CD1c-positive myeloid dendritic cell (primary cell): Measurements from ENCODE around the gene ITGB2.

Source experiments
- DNase-seq: peaks from one replicate; pipeline ENCODE4 v3.0.0-alpha.2; 2016; ENCODE audit errors: extremely low spot score

The ITGB2 gene

GRCh38 chr21:44867999-44868700 is 52.5 kb downstream of the ITGB2 start:
- peak; percentile 42 for DNase-seq

GRCh38 chr21:44867464-44867863 is 53.2 kb downstream of the ITGB2 start:
- no peak for DNase-seq

- DNase-seq, result no peak
Observed at GRCh38 chr21:44866780-44867179, 53.9 kb downstream of the ITGB2 start.

DNA sequence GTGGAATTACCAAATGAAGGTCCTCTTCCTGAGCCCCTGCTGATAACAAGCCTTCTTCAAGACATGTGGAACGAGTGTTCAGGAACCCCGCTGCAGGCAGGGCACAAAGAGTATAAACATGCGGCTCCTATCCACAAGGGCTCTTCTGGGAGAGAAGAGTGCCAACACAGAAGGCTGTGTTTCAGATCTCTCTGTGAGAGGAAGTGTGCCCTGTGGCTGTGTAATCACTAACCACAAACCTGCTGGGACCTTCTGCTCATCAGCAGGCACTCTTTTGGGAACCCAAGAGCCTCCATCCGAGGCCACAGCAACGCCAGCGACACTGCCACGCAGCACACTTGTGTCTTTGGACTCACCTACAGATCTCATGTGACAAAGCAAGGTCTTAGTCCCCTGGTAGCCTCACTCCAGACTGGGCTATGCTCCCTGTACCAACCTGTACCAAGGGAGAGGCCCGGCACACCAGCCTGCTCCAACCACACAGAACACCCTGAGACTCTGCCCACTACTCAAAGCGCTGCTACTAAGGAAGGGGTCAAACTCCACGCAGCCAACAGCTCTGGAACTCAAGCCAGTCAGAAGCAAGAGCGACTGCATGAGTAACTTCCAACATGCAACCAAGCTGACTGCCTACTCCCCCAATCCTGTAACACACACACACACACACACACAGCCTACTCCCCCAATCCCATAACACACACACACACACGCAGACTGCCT is 55.0 kb downstream of the ITGB2 start:
- DNase-seq, result peak; percentile 73

- no peak for DNase-seq
Observed at GRCh38 chr21:44862869-44863685, 57.6 kb downstream of the ITGB2 start.

- DNase-seq, result no peak
Observed at GRCh38 chr21:44858791-44859190, 61.9 kb downstream of the ITGB2 start.

DNA sequence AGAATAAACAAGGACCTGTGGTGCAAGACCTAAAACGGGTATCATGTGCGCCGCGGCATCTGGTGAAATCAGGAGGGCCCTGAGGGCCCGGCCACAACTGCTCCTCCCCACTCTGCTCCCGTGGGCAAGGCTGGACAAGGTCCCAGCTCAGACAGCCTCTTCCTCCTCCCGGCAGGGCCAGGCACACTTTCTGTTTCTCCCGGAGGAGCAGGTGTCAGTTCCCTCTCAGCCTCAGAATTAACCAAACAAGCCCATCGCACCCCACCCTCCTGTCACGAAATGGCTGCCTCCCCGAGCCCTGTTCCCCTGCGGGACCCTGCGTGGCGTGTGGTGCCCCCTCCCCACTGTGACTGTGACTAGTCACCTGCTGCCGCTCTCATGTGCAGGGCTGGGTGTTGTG is 62.4 kb downstream of the ITGB2 start:
- DNase-seq, result no peak

- no peak for DNase-seq
Observed at GRCh38 chr21:44857127-44857892, 63.4 kb downstream of the ITGB2 start.

- DNase-seq, result no peak
Observed at GRCh38 chr21:44856131-44856530, 64.6 kb downstream of the ITGB2 start.

- no peak for DNase-seq
Observed at GRCh38 chr21:44855572-44855971, 65.1 kb downstream of the ITGB2 start.

DNA sequence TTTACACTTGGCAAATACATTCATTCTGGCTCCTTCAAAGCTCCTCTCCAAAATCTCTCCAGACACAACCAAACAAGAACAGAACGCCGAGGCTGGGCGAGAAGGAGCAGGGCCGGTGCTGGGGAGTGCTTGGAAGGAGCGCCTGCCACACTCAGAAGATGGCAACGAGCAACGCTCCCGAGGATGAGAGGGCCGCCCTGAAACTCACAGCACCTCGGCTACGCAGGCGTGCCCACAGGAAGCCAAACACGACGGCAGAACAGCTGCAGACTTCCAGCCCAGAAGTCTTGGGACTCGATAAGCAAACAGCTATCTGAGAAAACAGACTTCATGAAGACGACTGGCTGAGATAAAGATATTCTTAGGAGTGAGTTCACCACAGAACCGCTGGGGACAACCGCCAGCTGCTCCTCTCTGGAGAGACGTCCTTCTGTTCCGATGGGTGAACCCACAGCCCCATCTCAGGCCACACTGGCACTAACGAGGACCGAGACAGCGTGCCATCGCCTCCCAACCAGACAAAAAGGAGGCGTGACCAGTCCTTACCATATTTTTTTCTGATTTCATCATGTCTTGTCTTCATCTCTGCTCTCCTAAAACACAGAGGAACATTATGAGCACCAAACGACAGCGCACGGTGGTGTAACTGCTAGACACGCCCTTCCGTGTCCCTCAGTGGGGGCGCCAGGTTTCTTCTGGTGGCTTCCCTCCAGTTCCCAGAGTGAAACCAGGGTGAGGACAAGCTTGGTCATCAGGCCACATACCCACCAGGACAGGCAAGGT is 65.8 kb downstream of the ITGB2 start:
- DNase-seq, result no peak

DNA sequence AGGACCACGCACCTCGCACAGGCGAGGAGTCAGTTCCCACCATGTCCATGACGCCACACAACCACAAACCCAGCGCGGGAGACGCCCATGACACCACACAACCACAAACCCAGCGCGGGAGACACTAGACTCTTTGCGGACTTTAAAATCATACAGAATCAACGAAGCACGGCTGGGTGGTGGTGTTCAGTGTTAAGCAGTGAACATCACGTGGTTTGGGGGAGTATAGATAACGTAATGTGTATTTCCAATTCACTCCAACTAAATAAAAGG is 66.4 kb downstream of the ITGB2 start:
- no peak for DNase-seq

GRCh38 chr21:44853601-44854390 is 66.9 kb downstream of the ITGB2 start:
- no peak for DNase-seq

DNA sequence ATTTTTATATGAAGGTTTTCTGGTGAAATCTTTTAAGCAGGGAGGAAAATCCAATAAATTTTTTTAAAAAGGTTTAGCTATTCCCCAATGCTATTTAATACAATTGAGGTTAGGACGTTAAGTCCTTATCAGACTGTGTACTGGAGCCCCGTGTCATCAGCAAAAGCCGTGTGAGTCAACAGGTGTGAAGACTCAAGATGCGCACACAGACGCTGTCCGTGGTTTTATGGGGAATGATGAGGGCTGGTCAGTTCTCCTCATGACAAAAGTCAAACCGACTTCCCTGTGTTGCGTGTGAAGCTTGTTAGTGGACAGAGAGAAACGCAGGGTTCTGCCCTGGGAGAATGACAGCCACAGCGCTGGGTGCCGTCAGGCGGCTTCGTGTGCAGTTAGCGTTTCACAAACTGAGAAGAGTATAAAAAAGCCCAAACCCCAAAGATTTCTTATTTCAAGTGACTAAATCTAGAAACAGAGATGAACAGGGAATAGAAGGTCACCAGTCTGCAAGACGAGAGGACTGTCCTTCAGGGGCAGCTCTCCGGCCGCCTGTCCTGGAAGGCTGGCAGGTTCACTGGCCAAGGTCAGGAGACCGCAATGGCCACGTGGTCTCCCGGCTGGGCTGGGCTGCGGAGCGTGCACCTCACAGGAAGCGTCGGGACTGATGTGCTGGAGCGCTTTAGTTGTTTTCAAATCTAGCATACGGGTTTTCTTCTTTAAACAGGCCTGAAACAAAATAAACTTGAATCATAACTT is 69.6 kb downstream of the ITGB2 start:
- no peak for DNase-seq

DNA sequence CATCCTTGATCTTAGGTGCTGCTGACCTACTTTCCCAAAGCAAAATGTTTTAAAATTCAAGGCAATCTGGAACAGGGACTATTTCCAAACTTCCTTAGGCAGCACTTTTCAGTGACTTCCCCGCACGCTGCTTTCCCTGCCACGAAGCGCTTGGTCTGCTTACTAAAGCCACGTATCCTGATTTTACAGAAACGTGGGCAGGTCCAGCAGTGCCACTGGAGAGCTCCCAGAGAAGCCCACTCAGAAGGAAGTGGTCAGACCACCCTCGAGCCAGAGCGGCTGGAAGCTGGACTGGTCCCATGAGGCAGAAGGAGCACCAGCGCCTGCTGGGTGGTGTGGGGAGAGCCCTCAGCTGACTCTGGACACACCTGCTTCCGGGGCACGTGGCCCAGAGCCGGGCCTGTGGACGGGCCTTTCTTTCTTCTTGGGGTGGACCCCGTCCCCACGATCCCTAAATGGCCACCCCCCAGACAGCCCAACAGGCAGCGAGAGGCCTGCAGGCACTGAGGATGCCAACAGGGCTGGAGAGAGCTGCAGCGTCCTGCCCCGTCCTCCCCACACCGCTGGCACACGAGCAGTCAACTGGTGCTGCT is 70.4 kb downstream of the ITGB2 start:
- no peak for DNase-seq

DNA sequence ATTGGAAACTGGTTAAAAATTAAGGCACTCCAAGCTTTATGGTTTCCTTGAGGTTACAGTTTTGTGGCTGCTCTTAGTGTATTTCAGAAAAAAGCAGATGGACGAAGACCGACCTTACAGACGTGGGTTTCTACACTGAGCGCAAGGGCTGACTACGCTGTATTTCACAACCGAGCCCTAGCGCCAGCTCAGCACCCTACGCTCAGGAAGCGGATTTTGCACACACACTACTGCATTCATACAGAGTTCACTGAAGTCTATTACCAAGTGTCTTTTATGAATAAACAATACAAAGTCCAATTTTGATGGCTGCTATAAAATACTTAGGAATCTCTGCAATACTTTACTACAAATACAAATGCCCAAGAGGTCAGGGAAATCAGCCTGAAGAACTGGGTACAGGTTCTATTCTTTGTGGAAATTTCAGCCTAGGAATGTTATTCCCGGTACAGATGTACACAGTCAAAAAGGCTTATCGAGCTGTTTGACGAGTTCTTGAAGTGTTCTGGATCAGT is 71.0 kb downstream of the ITGB2 start:
- peak; percentile 78 for DNase-seq

GRCh38 chr21:44848821-44849521 is 71.7 kb downstream of the ITGB2 start:
- DNase-seq, result no peak

DNA sequence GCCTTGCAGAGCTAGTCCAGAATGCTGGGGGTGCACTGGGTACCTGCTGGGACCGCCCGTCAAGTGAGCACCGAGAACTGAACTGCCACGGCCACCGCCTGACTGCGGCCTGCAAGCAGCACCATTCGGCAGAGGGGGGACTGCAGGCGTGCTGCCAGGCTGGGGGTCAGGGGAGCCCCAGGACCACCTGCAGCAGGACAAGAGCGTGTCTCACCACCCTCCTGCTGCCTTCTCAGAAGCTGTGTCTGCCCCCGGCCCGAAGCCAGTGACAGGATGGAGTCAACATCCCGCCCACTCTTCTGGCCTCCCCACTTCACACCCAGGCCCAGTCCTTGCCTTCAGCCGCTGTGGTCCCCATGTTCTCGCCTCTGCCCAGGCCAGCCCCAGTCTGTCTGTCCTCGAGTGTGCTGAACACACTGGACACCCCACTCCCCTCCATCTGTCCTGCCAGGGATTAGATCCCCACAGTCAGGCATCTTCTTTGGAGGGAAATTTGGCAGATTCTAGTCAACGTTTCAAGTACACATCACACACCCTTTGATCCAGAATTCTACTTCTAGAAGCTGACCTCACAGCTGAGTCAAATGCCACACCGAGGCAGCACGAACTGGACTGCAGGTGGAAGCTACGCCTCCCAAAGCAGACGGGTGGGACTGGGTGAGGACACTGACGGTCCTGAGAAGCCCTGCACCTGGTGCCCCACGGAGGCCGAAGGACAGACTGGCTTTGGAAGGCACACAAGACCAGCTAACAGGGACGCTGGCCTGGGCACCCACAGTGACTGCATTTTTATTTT is 73.2 kb downstream of the ITGB2 start:
- DNase-seq, result no peak
